H9 (cell line): ENCODE data around the gene ANGEL2. TPM values are rescaled to one million over a fixed set of nuclear protein-coding genes. Genes with fewer than 3 reads are reported as not detected.

Source experiments
- DNase-seq: peaks from one replicate; pipeline ENCODE4 v3.0.0-alpha.2; 2017
- H2AFZ ChIP-seq: one replicate; pipeline ENCODE4 v1.6.1; 2013; ENCODE audit warnings: mild to moderate bottlenecking, low read length, control low read depth, moderate library complexity
- H2AK5ac ChIP-seq: 2 replicates; pipeline ENCODE4 v1.6.1; 2013; ENCODE audit warnings: low read length, control low read depth, mixed read lengths; ENCODE audit not compliant: insufficient read length
- H2BK120ac ChIP-seq: one replicate; pipeline ENCODE4 v1.6.1; 2013; ENCODE audit warnings: low read depth, mild to moderate bottlenecking, low read length, control low read depth, inconsistent platforms; ENCODE audit not compliant: poor library complexity, severe bottlenecking
- H2BK12ac ChIP-seq: 2 replicates; pipeline ENCODE4 v1.6.1; 2013; ENCODE audit warnings: low read length, control low read depth, mixed read lengths, low read depth; ENCODE audit not compliant: insufficient read length
- H2BK15ac ChIP-seq: 2 replicates; pipeline ENCODE4 v1.6.1; 2013; ENCODE audit warnings: low read depth, low read length, control low read depth
- H2BK20ac ChIP-seq: one replicate; pipeline ENCODE4 v1.6.1; 2013; ENCODE audit warnings: low read depth, mild to moderate bottlenecking, low read length, control low read depth, inconsistent platforms; ENCODE audit not compliant: poor library complexity, severe bottlenecking
- H2BK5ac ChIP-seq: 2 replicates; pipeline ENCODE4 v1.6.1; 2013; ENCODE audit warnings: low read length, control low read depth, mixed read lengths; ENCODE audit not compliant: insufficient read length
- H3K14ac ChIP-seq: 2 replicates; pipeline ENCODE4 v1.6.1; 2013; ENCODE audit warnings: low read length, control low read depth; ENCODE audit not compliant: insufficient read depth
- H3K18ac ChIP-seq: 2 replicates; pipeline ENCODE4 v1.6.1; 2013; ENCODE audit warnings: low read depth, mild to moderate bottlenecking, mixed read lengths, low read length, control low read depth; ENCODE audit not compliant: insufficient read length
- H3K23ac ChIP-seq: 2 replicates; pipeline ENCODE4 v1.6.1; 2013; ENCODE audit warnings: low read length, control low read depth, mixed read lengths, low read depth; ENCODE audit not compliant: insufficient read length
- H3K23me2 ChIP-seq: 2 replicates; pipeline ENCODE4 v1.6.1; 2013; ENCODE audit warnings: low read depth, mild to moderate bottlenecking, mixed read lengths, low read length, control low read depth; ENCODE audit not compliant: insufficient read length, poor library complexity, severe bottlenecking
- H3K27ac ChIP-seq: 2 replicates; pipeline ENCODE4 v1.5.1; 2013; ENCODE audit warnings: low read length, control low read depth, mixed read lengths, low read depth; ENCODE audit not compliant: insufficient read length
- H3K27me3 ChIP-seq: 2 replicates; pipeline ENCODE4 v1.6.1; 2013; ENCODE audit warnings: low read length, control low read depth, inconsistent platforms; ENCODE audit not compliant: insufficient read depth
- H3K4ac ChIP-seq: 2 replicates; pipeline ENCODE4 v1.6.1; 2013; ENCODE audit warnings: low read depth, mild to moderate bottlenecking, control low read depth, inconsistent platforms, low read length, moderate library complexity
- H3K4me1 ChIP-seq: 2 replicates; pipeline ENCODE4 v1.6.1; 2013; ENCODE audit warnings: low read length, control low read depth, inconsistent platforms; ENCODE audit not compliant: insufficient read depth
- H3K4me2 ChIP-seq: 2 replicates; pipeline ENCODE4 v1.6.1; 2013; ENCODE audit warnings: low read length, control low read depth, mixed read lengths; ENCODE audit not compliant: insufficient read length, insufficient read depth
- H3K56ac ChIP-seq: 2 replicates; pipeline ENCODE4 v1.6.1; 2013; ENCODE audit warnings: low read depth, mild to moderate bottlenecking, mixed read lengths, low read length, control low read depth; ENCODE audit not compliant: insufficient read length
- H3K79me1 ChIP-seq: 2 replicates; pipeline ENCODE4 v1.6.1; 2013; ENCODE audit warnings: low read depth, mild to moderate bottlenecking, moderate library complexity, low read length, control low read depth, inconsistent platforms; ENCODE audit not compliant: insufficient read depth, poor library complexity, severe bottlenecking
- H3K79me2 ChIP-seq: 2 replicates; pipeline ENCODE4 v1.6.1; 2013; ENCODE audit warnings: low read length, control low read depth, inconsistent platforms; ENCODE audit not compliant: insufficient read depth
- H3K9ac ChIP-seq: 2 replicates; pipeline ENCODE4 v1.6.1; 2013; ENCODE audit warnings: low read length, control low read depth, mixed read lengths; ENCODE audit not compliant: insufficient read length; ENCODE audit errors: extremely low read depth
- H3K9me3 ChIP-seq: one replicate; pipeline ENCODE4 v1.6.1; 2013; ENCODE audit warnings: low read depth, low read length, inconsistent platforms; ENCODE audit not compliant: control insufficient read depth
- H3T11ph ChIP-seq: one replicate; pipeline ENCODE4 v1.6.1; 2013; ENCODE audit warnings: mild to moderate bottlenecking, low read length, control low read depth, inconsistent platforms
- H4K20me1 ChIP-seq: one replicate; pipeline ENCODE4 v1.6.1; 2013; ENCODE audit not compliant: control insufficient read depth, insufficient read length, insufficient read depth
- H4K5ac ChIP-seq: 2 replicates; pipeline ENCODE4 v1.6.1; 2013; ENCODE audit warnings: low read depth, mild to moderate bottlenecking, mixed read lengths, low read length, control low read depth; ENCODE audit not compliant: insufficient read length
- H4K8ac ChIP-seq: replicated peaks from 2 replicates; pipeline ENCODE4 v1.6.1; 2013; ENCODE audit warnings: low read length, control low read depth, mixed read lengths, low read depth; ENCODE audit not compliant: insufficient read length
- H4K91ac ChIP-seq: 2 replicates; pipeline ENCODE4 v1.6.1; 2013; ENCODE audit warnings: low read depth, mild to moderate bottlenecking, moderate library complexity, mixed read lengths, low read length, control low read depth; ENCODE audit not compliant: insufficient read length
- H3K27ac Mint-ChIP-seq, 3 experiments: 2 replicates in 2 of 3; 3 replicates in 1 of 3; pipeline ENCODE4 v1.8.0; 2020 to 2021; ENCODE audit warnings: mixed read lengths in 3 of 3, mild to moderate bottlenecking in 1 of 3, moderate library complexity in 1 of 3
- H3K27me3 Mint-ChIP-seq: 2 replicates; pipeline ENCODE4 v1.8.0; 2021; ENCODE audit warnings: low read depth, mild to moderate bottlenecking, moderate library complexity, mixed read lengths
- H3K36me3 Mint-ChIP-seq, 3 experiments: 2 replicates in 2 of 3; 3 replicates in 1 of 3; pipeline ENCODE4 v1.8.0; 2020 to 2021; ENCODE audit warnings: low read depth in 3 of 3, mixed read lengths in 3 of 3; ENCODE audit not compliant: insufficient read depth in 1 of 3
- H3K4me1 Mint-ChIP-seq, 2 experiments: 2 replicates each; pipeline ENCODE4 v1.8.0; 2020; ENCODE audit warnings: mixed read lengths in 2 of 2
- H3K4me3 Mint-ChIP-seq, 2 experiments: 2 replicates in 1 of 2; 3 replicates in 1 of 2; pipeline ENCODE4 v1.8.0; 2020 to 2021; ENCODE audit warnings: mild to moderate bottlenecking in 2 of 2, mixed read lengths in 2 of 2, moderate library complexity in 1 of 2
- H3K9me3 Mint-ChIP-seq, 2 experiments: 2 replicates in 1 of 2; 3 replicates in 1 of 2; pipeline ENCODE4 v1.8.0; 2020; ENCODE audit warnings: mild to moderate bottlenecking in 2 of 2, mixed read lengths in 2 of 2, moderate library complexity in 1 of 2
- WGBS: extraction: QIAGEN DNeasy Blood & Tissue Kit; methylation state at CpG from one replicate; pipeline ENCODE4 v1.1.7; 2013; ENCODE audit warnings: missing lambda C conversion rate, low lambda C conversion rate, mixed read lengths; ENCODE audit not compliant: insufficient read length; ENCODE audit errors: extremely low coverage; 5-methylcytosine and 5-hydroxymethylcytosine counted together
- total RNA-seq: library from RNA; stranded (reverse); gene quantifications from 2 replicates; pipeline ENCODE4 v1.2.1, GENCODE V29; 2021
- TF ChIP-seq, protein P1 (sequence below): fragments of 200-600 bp; sonication (generic); conservative IDR thresholded peaks from 3 replicates; pipeline ENCODE4 v1.8.0; 2021; ENCODE audit warnings: antibody characterized with exemption, mild to moderate bottlenecking

The ANGEL2 gene
- total RNA-seq, 1 experiment from 2014 or later = 47.8 TPM

DNA sequence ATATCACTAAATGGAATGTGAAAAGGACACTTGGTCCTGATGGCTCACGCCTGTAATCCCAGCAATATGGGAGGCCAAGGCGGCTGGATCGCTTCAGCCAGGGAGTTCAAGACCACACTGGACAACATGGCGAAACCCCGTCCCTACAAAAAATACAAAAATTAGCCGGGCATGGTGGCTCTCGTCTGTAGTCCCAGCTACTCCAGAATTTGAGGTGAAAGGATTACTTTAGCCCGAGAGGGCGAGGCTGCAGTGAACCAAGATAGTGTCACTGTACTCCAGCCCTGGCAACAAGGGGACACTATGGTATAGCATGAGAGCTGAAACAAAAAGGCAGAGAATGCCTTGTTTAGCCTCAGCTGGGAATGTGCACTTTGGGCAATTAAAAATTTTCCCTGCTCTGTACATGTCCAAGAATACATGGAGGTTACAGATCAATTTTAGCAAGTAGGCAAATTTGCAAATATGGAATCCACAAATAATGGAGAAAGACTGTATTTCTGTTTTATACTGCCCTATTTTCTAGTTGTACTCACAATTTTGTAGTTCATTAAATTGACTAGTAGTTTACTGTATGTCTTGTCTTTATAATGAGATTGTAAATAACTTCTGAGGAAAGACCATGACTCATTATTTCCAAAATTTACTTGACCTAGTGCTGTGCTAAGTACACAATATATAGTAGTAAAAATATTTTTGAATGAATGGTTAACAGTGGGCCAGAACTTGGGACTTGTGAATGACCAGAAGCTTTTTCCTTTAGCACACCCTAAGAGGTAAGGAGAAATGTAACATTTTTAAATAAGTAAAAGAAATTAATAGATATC lies 2.0 kb upstream of the ANGEL2 start:
- Histone ChIP-seq H3K9me3 (no peaks in the 10 kb centered on the region), H2BK5ac (no peak overlapping the region), H3K27me3 (no peaks in the 10 kb centered on the region), H3K4me1 (peaks cover 2% of the 10 kb centered on the region; the same call in 1 of the 2 replicates), H3K56ac (no peak overlapping the region), H2AFZ (no peak overlapping the region), H3K23ac (no peak overlapping the region), H3K79me2 (peaks cover 5% of the 10 kb centered on the region; the same call in 1 of the 2 replicates), H4K91ac (no peak overlapping the region), H2AK5ac (no peak overlapping the region), H3K18ac (no peak overlapping the region), H3K4ac (no peak overlapping the region), H4K8ac (no peak overlapping the region), H2BK120ac (no peak overlapping the region), H2BK20ac (no peak overlapping the region), H4K20me1 (no peaks in the 10 kb centered on the region), H3K27ac (no peak overlapping the region), H3K79me1 (no peaks in the 10 kb centered on the region), H3T11ph (no peak overlapping the region), H3K9ac (no peak overlapping the region), H3K4me2 (no peak overlapping the region), H3K14ac (no peak overlapping the region), H2BK15ac (no peak overlapping the region), H4K5ac (no peak overlapping the region), H3K23me2 (peaks cover 4% of the 10 kb centered on the region), H2BK12ac (no peak overlapping the region)
- Mint-ChIP-seq H3K4me3 (no peak overlapping the region; a peak in 1 of 5 replicates), H3K27me3 (no peaks in the 10 kb centered on the region; the same call in 1 of the 2 replicates), H3K36me3 (peaks cover 0 to 9% (median 6%) of the 10 kb centered on the region in 3 experiments; a peak in 5 of 7 replicates), H3K9me3 (no peaks in the 10 kb centered on the region), H3K4me1 (peaks cover 8 to 11% of the 10 kb centered on the region in 2 experiments), H3K27ac (no peak overlapping the region)
- DNase-seq = no peak
- TF ChIP-seq, protein P1, sequence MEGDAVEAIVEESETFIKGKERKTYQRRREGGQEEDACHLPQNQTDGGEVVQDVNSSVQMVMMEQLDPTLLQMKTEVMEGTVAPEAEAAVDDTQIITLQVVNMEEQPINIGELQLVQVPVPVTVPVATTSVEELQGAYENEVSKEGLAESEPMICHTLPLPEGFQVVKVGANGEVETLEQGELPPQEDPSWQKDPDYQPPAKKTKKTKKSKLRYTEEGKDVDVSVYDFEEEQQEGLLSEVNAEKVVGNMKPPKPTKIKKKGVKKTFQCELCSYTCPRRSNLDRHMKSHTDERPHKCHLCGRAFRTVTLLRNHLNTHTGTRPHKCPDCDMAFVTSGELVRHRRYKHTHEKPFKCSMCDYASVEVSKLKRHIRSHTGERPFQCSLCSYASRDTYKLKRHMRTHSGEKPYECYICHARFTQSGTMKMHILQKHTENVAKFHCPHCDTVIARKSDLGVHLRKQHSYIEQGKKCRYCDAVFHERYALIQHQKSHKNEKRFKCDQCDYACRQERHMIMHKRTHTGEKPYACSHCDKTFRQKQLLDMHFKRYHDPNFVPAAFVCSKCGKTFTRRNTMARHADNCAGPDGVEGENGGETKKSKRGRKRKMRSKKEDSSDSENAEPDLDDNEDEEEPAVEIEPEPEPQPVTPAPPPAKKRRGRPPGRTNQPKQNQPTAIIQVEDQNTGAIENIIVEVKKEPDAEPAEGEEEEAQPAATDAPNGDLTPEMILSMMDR = no peak
- no CpG with 5 or more reads among the region's 9 CpGs for WGBS
